IPS-18a (cell line): ENCODE data around the gene NOTCH1.
"Not testable (repeated sequence)": the region's sequence is repeated elsewhere in the genome, so short reads cannot be mapped to it uniquely, and the experiment has no call there.

Experiments used
- H3K27ac ChIP-seq: one replicate; pipeline ENCODE4 v1.5.1; 2013; ENCODE audit warnings: low read length
- H3K27me3 ChIP-seq: one replicate; pipeline ENCODE4 v1.6.1; 2013; ENCODE audit warnings: mild to moderate bottlenecking, low read length; ENCODE audit not compliant: control insufficient read depth, insufficient read depth
- H3K36me3 ChIP-seq: one replicate; pipeline ENCODE4 v1.6.1; 2013; ENCODE audit warnings: low read depth, low read length; ENCODE audit not compliant: control insufficient read depth
- H3K4me1 ChIP-seq: one replicate; pipeline ENCODE4 v1.6.1; 2013; ENCODE audit warnings: low read depth, low read length; ENCODE audit not compliant: control insufficient read depth
- H3K4me3 ChIP-seq: one replicate; pipeline ENCODE4 v1.5.1; 2013; ENCODE audit warnings: low read length
- H3K9ac ChIP-seq: one replicate; pipeline ENCODE4 v1.6.1; 2013; ENCODE audit warnings: mild to moderate bottlenecking, low read length, moderate library complexity
- H3K9me3 ChIP-seq: one replicate; pipeline ENCODE4 v1.6.1; 2013; ENCODE audit warnings: low read depth, low read length; ENCODE audit not compliant: control insufficient read depth

NOTCH1 gene

DNA sequence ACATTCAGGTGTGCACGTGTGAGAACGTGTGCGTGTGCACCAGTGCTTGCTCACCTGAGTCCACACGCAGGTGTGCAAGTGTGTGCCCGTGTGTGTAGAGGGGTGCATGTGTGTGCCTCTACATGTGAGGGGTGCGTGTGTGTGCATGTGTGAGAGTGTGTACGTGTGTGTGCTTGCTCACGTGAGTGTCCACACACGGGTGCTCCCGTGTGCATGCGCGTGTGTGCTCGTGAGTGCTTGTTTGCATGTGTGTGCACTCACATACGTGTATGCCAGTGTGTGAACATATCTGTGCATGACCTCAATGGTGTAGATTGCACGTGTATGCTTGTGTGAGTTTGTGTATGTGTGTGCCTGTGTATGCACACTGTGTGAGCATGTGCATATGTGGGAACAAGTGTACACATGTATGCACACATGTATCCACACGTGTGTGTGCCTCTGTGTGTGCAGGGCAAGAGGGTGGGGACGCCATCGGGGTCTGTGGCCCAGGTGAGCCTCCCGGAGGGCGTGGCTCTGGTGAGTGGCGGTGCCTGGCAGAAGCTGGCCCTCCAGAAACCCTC is 40.6 kb upstream of the NOTCH1 start:
- H3K27ac ChIP-seq: no peak overlapping the region
- H3K9ac ChIP-seq: no peak overlapping the region
- no peaks in the 10 kb centered on the region for H3K27me3 ChIP-seq
- H3K4me1 ChIP-seq: peaks cover 29% of the 10 kb centered on the region
- no peaks in the 10 kb centered on the region for H3K9me3 ChIP-seq
- no peaks in the 10 kb centered on the region for H3K36me3 ChIP-seq
- H3K4me3 ChIP-seq: no peak overlapping the region

- no peak overlapping the region for H3K9ac ChIP-seq
Measured at GRCh38 chr9:136585531-136586120, 39.8 kb upstream of the NOTCH1 start.

DNA sequence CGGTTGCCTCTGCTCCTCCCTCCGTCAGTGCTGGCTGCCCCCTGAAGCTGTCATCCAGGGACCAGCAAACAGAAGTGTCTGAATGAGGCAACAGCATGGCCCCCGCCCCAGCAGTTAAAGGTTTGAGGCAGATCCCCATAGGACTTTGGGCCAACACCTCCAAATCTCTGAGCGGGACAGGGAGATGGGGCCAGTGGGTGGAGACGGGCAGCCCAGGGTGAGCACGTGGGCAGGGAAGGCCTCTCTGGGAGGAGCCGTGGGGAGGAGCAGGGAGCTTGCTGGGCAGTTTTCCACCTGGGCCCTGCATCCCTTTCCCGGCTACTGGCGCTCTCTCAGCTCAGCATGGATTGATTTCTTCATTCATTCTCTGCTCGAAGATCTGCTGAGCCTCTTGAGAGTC is 39.1 kb upstream of the NOTCH1 start:
- no peak overlapping the region for H3K9ac ChIP-seq
- H3K9me3 ChIP-seq: no peaks in the 10 kb centered on the region
- no peaks in the 10 kb centered on the region for H3K36me3 ChIP-seq
- H3K4me3 ChIP-seq: no peak overlapping the region
- H3K4me1 ChIP-seq: peaks cover 29% of the 10 kb centered on the region
- H3K27ac ChIP-seq: no peak overlapping the region
- H3K27me3 ChIP-seq: no peaks in the 10 kb centered on the region

More at GRCh38 chr9:136585531-136586120, 39.8 kb upstream of the NOTCH1 start:
- H3K4me3 ChIP-seq: no peak overlapping the region
- H3K4me1 ChIP-seq: peaks cover 29% of the 10 kb centered on the region
- no peaks in the 10 kb centered on the region for H3K27me3 ChIP-seq
- H3K27ac ChIP-seq: no peak overlapping the region
- no peaks in the 10 kb centered on the region for H3K9me3 ChIP-seq
- H3K36me3 ChIP-seq: no peaks in the 10 kb centered on the region

- Histone ChIP-seq H3K27ac (no peak overlapping the region), H3K9me3 (no peaks in the 10 kb centered on the region), H3K9ac (no peak overlapping the region), H3K4me3 (no peak overlapping the region), H3K27me3 (no peaks in the 10 kb centered on the region), H3K4me1 (peaks cover 29% of the 10 kb centered on the region), H3K36me3 (no peaks in the 10 kb centered on the region)
Measured at GRCh38 chr9:136584401-136584932, 38.6 kb upstream of the NOTCH1 start.

- no peaks in the 10 kb centered on the region for H3K9me3 ChIP-seq
- no peak overlapping the region for H3K9ac ChIP-seq
- peaks cover 18% of the 10 kb centered on the region for H3K4me1 ChIP-seq
- H3K36me3 ChIP-seq: no peaks in the 10 kb centered on the region
- H3K27me3 ChIP-seq: no peaks in the 10 kb centered on the region
- H3K27ac ChIP-seq: no peak overlapping the region
- no peak overlapping the region for H3K4me3 ChIP-seq
Measured at GRCh38 chr9:136582977-136583735, 37.3 kb upstream of the NOTCH1 start.

GRCh38 chr9:136581614-136582447 is 36.0 kb upstream of the NOTCH1 start:
- no peak overlapping the region for H3K9ac ChIP-seq
- H3K4me1 ChIP-seq: peaks cover 12% of the 10 kb centered on the region
- no peaks in the 10 kb centered on the region for H3K9me3 ChIP-seq
- H3K4me3 ChIP-seq: no peak overlapping the region
- H3K27me3 ChIP-seq: no peaks in the 10 kb centered on the region
- H3K27ac ChIP-seq: no peak overlapping the region
- no peaks in the 10 kb centered on the region for H3K36me3 ChIP-seq

DNA sequence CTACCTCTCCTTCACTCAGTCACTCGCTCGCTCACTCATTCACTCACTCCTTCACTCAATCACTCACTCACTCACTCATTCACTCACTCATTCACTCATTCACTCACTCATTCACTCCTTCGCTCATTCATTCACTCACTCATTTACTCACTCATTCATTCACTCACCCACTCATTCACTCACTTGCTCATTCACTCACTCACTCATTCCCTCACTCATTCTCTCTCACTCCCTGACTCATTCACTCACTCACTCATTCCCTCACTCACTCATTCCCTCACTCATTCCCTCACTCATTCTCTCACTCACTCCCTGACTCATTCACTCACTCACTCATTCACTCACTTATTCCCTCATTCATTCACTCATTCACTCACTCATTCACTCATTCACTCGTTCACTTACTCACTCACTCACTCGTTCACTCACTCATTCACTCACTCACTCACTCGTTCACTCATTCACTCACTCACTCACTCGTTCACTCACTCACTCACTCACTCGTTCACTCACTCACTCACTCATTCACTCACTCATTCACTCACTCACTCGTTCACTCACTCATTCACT is 33.9 kb upstream of the NOTCH1 start:
- not testable (repeated sequence) for H3K36me3 ChIP-seq, H3K9ac ChIP-seq, H3K4me3 ChIP-seq, H3K4me1 ChIP-seq, H3K27ac ChIP-seq, H3K9me3 ChIP-seq, H3K27me3 ChIP-seq

DNA sequence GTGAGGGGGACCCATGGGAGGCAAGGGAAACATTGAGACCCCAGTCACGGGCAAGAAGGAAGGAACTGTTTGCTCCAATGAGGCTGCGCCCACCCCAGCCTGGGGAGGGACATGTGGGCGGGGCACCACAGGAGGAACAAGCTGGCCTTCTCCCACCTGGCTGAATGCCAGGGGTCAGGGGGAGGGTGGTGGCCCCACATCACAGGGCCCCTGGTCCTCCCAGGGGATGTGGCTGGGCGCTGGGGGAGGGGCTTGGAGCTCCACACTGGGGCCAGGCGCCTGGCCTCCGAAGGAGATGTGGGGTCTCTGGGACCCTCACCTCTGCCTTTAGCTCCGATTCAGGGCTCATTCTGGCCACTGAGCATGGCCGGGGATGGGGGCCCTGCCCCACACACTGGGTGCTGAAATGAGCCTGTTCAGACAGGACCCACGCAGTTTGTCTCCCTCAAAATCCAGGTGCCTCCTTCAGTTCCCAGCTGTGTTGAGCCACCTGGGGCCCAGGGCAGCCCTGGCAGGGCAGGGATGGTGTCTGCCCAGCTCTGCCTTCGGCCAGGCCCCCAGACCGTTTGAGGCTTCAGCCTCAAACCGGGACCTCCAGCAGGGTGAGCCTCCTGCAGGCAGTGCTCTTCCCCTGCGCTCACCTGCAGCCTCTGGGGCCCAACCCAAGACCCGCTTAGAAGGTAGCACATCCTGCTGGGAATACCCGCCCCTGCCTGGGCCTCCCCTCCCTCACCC is 33.2 kb upstream of the NOTCH1 start:
- no peak overlapping the region for H3K27ac ChIP-seq
- no peaks in the 10 kb centered on the region for H3K27me3 ChIP-seq
- H3K9me3 ChIP-seq: no peaks in the 10 kb centered on the region
- H3K36me3 ChIP-seq: no peaks in the 10 kb centered on the region
- H3K4me1 ChIP-seq: no peaks in the 10 kb centered on the region
- H3K9ac ChIP-seq: no peak overlapping the region
- H3K4me3 ChIP-seq: no peak overlapping the region

DNA sequence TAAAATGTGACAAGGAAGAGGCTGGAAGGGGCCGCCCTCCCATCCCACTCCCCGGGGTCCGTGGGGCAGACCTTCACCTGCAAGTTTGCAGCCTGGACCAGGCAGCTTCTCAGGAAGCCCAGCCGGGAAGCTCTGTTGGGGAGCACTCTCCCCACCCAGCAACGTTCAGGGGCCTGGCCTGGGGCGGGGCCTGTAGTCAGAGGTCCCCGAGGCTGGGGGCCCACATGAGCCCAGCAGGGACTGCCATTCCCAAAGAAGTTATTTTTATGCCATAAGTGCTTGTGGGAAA is 32.7 kb upstream of the NOTCH1 start:
- no peaks in the 10 kb centered on the region for H3K27me3 ChIP-seq
- no peak overlapping the region for H3K4me3 ChIP-seq
- H3K27ac ChIP-seq: no peak overlapping the region
- H3K4me1 ChIP-seq: peaks cover 2% of the 10 kb centered on the region
- no peaks in the 10 kb centered on the region for H3K36me3 ChIP-seq
- H3K9ac ChIP-seq: no peak overlapping the region
- H3K9me3 ChIP-seq: no peaks in the 10 kb centered on the region

GRCh38 chr9:136577941-136578625 is 32.2 kb upstream of the NOTCH1 start:
- Histone ChIP-seq H3K4me1 (peaks cover 6% of the 10 kb centered on the region), H3K27ac (no peak overlapping the region)

More at GRCh38 chr9:136577941-136578625, 32.2 kb upstream of the NOTCH1 start:
- Histone ChIP-seq H3K9ac (no peak overlapping the region), H3K4me3 (no peak overlapping the region), H3K27me3 (no peaks in the 10 kb centered on the region), H3K9me3 (no peaks in the 10 kb centered on the region), H3K36me3 (no peaks in the 10 kb centered on the region)
